Subcutaneous abdominal adipose tissue (tissue), 5 donors: Measurements from ENCODE around the gene ARHGEF9.

ENCODE experiments used
- H3K27ac ChIP-seq: one replicate; pipeline ENCODE4 v1.7.0; 2013; ENCODE audit warnings: low read depth, mild to moderate bottlenecking, inconsistent platforms, low read length, moderate library complexity
- H3K27me3 ChIP-seq, 5 donors: one replicate each; pipeline ENCODE4 v1.7.0; 2013; ENCODE audit warnings: low read length in 5 of 5, inconsistent platforms in 1 of 5; ENCODE audit not compliant: control insufficient read depth in 5 of 5, insufficient read depth in 4 of 5
- H3K36me3 ChIP-seq, 5 donors: one replicate each; pipeline ENCODE4 v1.7.0; 2013; ENCODE audit warnings: low read length in 5 of 5; ENCODE audit not compliant: control insufficient read depth in 5 of 5, insufficient read depth in 5 of 5
- H3K4me1 ChIP-seq, 5 donors: one replicate each; pipeline ENCODE4 v1.7.0; 2013; ENCODE audit warnings: low read length in 5 of 5, mild to moderate bottlenecking in 3 of 5, moderate library complexity in 1 of 5; ENCODE audit not compliant: control insufficient read depth in 5 of 5, insufficient read depth in 5 of 5
- H3K4me3 ChIP-seq, 5 donors: one replicate each; pipeline ENCODE4 v1.7.0; 2013; ENCODE audit warnings: low read length in 5 of 5, low read depth in 1 of 5
- H3K9ac ChIP-seq, 5 donors: one replicate each; pipeline ENCODE4 v1.7.0; 2013; ENCODE audit warnings: low read length in 5 of 5, mild to moderate bottlenecking in 4 of 5, moderate library complexity in 3 of 5
- H3K9me3 ChIP-seq, 5 donors: one replicate each; pipeline ENCODE4 v1.7.0; 2013; ENCODE audit warnings: low read length in 5 of 5; ENCODE audit not compliant: control insufficient read depth in 5 of 5
- donor health status: healthy.
- donor health status: healthy.
- donor health status: healthy.
- donor health status: healthy.
- donor health status: healthy.

Gene ARHGEF9

GRCh38 chrX:63735882-63736281 is 49.1 kb downstream of the ARHGEF9 start:
- Histone ChIP-seq H3K4me3 (no peak overlapping the region), H3K9me3 (no peaks in the 10 kb centered on the region), H3K4me1 (peaks cover 0 to 7% (median 0%) of the 10 kb centered on the region in 5 donors), H3K27ac (no peak overlapping the region), H3K36me3 (no peaks in the 10 kb centered on the region), H3K27me3 (peaks cover 0 to 7% (median 0%) of the 10 kb centered on the region in 5 donors), H3K9ac (no peak overlapping the region)

- no peak overlapping the region for H3K27ac ChIP-seq
Measured at GRCh38 chrX:63720293-63720692, 64.7 kb downstream of the ARHGEF9 start.

GRCh38 chrX:63719633-63720032 is 65.4 kb downstream of the ARHGEF9 start:
- Histone ChIP-seq H3K36me3 (peaks cover 0 to 8% (median 3%) of the 10 kb centered on the region in 5 donors), H3K9ac (no peak overlapping the region), H3K4me1 (peaks cover 0 to 12% (median 7%) of the 10 kb centered on the region in 5 donors), H3K4me3 (no peak overlapping the region), H3K27ac (no peak overlapping the region), H3K27me3 (peaks cover 0 to 3% (median 0%) of the 10 kb centered on the region in 5 donors), H3K9me3 (no peaks in the 10 kb centered on the region)

More at GRCh38 chrX:63720293-63720692, 64.7 kb downstream of the ARHGEF9 start:
- H3K4me3 ChIP-seq = no peak overlapping the region
- peaks cover 0 to 3% (median 0%) of the 10 kb centered on the region in 5 donors for H3K27me3 ChIP-seq
- H3K9ac ChIP-seq = no peak overlapping the region
- peaks cover 0 to 12% (median 7%) of the 10 kb centered on the region in 5 donors for H3K4me1 ChIP-seq
- no peaks in the 10 kb centered on the region for H3K9me3 ChIP-seq
- H3K36me3 ChIP-seq = peaks cover 0 to 7% (median 3%) of the 10 kb centered on the region in 5 donors

GRCh38 chrX:63718010-63718694 is 66.9 kb downstream of the ARHGEF9 start:
- Histone ChIP-seq H3K9me3 (no peaks in the 10 kb centered on the region), H3K27me3 (peaks cover 0 to 3% (median 0%) of the 10 kb centered on the region in 5 donors), H3K36me3 (peaks cover 0 to 8% (median 3%) of the 10 kb centered on the region in 5 donors), H3K4me3 (no peak overlapping the region), H3K4me1 (peaks cover 0 to 12% (median 7%) of the 10 kb centered on the region in 5 donors), H3K27ac (no peak overlapping the region), H3K9ac (no peak overlapping the region)

GRCh38 chrX:63713526-63713925 is 71.5 kb downstream of the ARHGEF9 start:
- Histone ChIP-seq H3K9ac (no peak overlapping the region), H3K36me3 (peaks cover 0 to 10% (median 3%) of the 10 kb centered on the region in 5 donors), H3K27me3 (peaks cover 0 to 3% (median 0%) of the 10 kb centered on the region in 5 donors), H3K9me3 (no peaks in the 10 kb centered on the region), H3K27ac (no peak overlapping the region), H3K4me3 (no peak overlapping the region), H3K4me1 (no peaks in the 10 kb centered on the region)

- Histone ChIP-seq H3K4me1 (no peaks in the 10 kb centered on the region), H3K27me3 (peaks cover 0 to 7% (median 0%) of the 10 kb centered on the region in 5 donors), H3K4me3 (no peak overlapping the region), H3K36me3 (peaks cover 10 to 21% (median 14%) of the 10 kb centered on the region in 5 donors), H3K9me3 (no peaks in the 10 kb centered on the region), H3K27ac (no peak overlapping the region), H3K9ac (no peak overlapping the region)
Measured at GRCh38 chrX:63708801-63709200, 76.2 kb downstream of the ARHGEF9 start.

- H3K4me3 ChIP-seq = no peak overlapping the region
- no peak overlapping the region for H3K9ac ChIP-seq
- no peaks in the 10 kb centered on the region for H3K4me1 ChIP-seq
- peaks cover 0 to 10% (median 2%) of the 10 kb centered on the region in 5 donors for H3K27me3 ChIP-seq
- H3K9me3 ChIP-seq = no peaks in the 10 kb centered on the region
- peaks cover 10 to 30% (median 17%) of the 10 kb centered on the region in 5 donors for H3K36me3 ChIP-seq
- H3K27ac ChIP-seq = no peak overlapping the region
Measured at GRCh38 chrX:63702556-63702955, 82.5 kb downstream of the ARHGEF9 start.

GRCh38 chrX:63686878-63687714 is 97.9 kb downstream of the ARHGEF9 start:
- no peaks in the 10 kb centered on the region for H3K36me3 ChIP-seq
- H3K27ac ChIP-seq = no peak overlapping the region
- no peak overlapping the region for H3K4me3 ChIP-seq
- H3K4me1 ChIP-seq = no peaks in the 10 kb centered on the region
- no peak overlapping the region for H3K9ac ChIP-seq
- H3K9me3 ChIP-seq = peaks cover 0 to 7% (median 2%) of the 10 kb centered on the region in 5 donors
- H3K27me3 ChIP-seq = no peaks in the 10 kb centered on the region

- H3K27ac ChIP-seq = no peak overlapping the region
- peaks cover 2 to 9% (median 6%) of the 10 kb centered on the region in 5 donors for H3K36me3 ChIP-seq
- no peak overlapping the region for H3K4me3 ChIP-seq
- H3K9ac ChIP-seq = no peak overlapping the region
- peaks cover 0 to 5% (median 3%) of the 10 kb centered on the region in 5 donors for H3K27me3 ChIP-seq
- H3K9me3 ChIP-seq = no peaks in the 10 kb centered on the region
- no peaks in the 10 kb centered on the region for H3K4me1 ChIP-seq
Measured at GRCh38 chrX:63680423-63680822, 104.6 kb downstream of the ARHGEF9 start.

GRCh38 chrX:63679432-63679831 is 105.6 kb downstream of the ARHGEF9 start:
- H3K4me1 ChIP-seq = no peaks in the 10 kb centered on the region

More at GRCh38 chrX:63679432-63679831, 105.6 kb downstream of the ARHGEF9 start:
- H3K36me3 ChIP-seq = peaks cover 2 to 11% (median 6%) of the 10 kb centered on the region in 5 donors
- no peak overlapping the region for H3K9ac ChIP-seq
- no peaks in the 10 kb centered on the region for H3K9me3 ChIP-seq
- no peak overlapping the region for H3K4me3 ChIP-seq
- H3K27me3 ChIP-seq = peaks cover 0 to 5% (median 3%) of the 10 kb centered on the region in 5 donors
- no peak overlapping the region for H3K27ac ChIP-seq
